NCI-H1092 treated with DMSO at 0.1 percent for 48 hours (cell line): ENCODE results near the gene DNASE1.

Experiments used
- DNase-seq: peaks from one replicate; lab custom pipeline; 2025; lab: John Stamatoyannopoulos, UW

The DNASE1 gene

DNA sequence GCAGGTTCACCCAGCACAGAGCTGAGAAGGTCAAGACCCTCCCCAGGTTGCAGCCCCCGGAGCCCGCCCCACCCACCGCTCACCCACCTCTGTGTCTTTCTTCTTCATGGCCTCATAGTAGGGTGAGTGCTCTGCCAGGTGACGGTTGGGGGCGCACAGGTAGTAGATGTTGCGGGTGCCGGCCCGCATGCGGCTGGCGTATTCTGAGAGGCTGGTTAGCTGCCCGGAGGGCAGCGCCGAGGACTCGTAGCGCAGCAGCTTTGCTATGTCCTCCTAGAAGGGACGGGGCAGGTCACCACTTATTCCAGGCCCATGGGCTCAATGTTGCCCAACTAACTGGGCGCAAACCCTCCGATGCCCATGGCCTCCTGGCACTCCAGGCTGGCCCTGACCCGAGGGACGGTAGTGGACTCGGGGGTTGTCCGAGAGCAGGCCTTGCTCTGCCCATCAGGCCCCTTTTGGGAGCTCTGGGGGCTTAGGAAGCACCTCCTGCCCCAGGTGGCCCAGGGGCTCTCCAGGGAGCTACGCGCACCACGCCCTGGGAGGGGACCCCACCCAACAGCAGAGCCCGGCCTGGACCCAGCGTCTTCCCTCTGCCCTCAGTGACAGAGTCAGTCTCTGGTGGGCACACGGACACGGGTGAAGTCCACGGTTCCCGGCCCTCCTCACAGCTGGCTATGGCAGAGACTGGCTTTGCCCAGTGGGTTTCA, 9.9 kb downstream of the DNASE1 start:
- no peak for DNase-seq

- DNase-seq: no peak
Observed at GRCh38 chr16:3665508-3665907, 11.0 kb downstream of the DNASE1 start.

DNA sequence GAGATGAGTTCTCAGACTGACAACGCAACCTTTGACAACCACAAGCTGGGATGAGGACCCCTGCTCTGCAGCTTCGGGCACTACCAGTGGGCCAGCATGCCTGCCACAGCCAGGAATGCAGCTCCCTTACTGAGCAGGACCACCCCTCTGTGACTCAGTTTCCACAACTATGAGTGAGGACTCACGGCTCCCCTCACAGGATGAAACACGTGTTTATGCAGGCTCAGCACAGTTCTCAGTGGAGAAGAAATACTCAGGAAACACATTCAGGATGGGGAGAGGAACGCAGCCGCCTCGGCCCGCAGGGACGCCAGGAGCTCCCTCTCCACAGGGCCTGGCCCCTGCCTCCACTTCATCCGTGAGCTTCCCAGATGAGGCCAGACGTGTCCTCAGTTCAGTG, 14.1 kb downstream of the DNASE1 start:
- DNase-seq: no peak

DNA sequence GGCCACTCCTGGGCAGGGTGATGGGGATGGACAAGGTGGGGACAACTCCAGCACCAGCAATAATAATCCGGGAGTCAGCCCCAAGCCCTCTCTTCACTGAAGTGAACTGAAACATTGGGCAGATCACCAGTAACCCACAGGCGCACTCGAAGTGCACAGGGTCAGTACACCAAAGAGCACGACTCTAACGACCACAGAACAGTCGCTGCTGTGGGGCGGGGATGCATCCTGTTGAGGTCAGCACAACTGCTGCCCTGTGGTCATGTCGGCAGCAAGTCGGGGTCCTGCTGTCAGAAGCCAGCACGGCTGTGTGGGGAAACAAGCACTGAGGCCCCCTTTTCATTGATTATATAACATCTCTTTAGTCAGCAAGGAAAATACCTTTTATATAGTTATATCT, 14.6 kb downstream of the DNASE1 start:
- DNase-seq: no peak

GRCh38 chr16:3670711-3671110, 16.2 kb downstream of the DNASE1 start:
- DNase-seq: no peak

GRCh38 chr16:3671424-3671823, 16.9 kb downstream of the DNASE1 start:
- DNase-seq: no peak

DNA sequence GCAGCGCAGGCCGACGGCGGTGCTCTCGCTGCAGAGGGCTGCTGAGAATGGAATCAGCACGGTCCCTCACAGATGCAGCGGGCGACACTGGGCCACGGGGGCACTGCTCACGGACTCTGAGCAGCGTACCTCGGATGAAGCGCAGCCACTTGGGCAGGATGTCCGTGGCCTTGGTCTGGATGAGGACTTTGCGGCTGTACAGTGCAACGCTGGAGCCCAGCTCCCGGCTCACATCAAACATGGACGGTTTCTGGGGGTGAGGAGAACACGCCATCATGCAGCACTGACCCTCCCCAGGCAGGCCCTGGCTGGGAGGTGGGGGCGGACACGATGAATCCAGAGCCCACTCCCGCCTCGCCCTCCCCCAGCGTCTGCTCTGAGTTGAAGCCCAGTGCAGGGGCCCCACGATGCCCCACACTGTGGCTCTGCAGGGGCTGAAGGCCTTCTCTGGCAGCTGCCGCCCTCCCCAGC, 18.1 kb downstream of the DNASE1 start:
- no peak for DNase-seq

- no peak for DNase-seq
Observed at GRCh38 chr16:3673201-3673600, 18.7 kb downstream of the DNASE1 start.

DNA sequence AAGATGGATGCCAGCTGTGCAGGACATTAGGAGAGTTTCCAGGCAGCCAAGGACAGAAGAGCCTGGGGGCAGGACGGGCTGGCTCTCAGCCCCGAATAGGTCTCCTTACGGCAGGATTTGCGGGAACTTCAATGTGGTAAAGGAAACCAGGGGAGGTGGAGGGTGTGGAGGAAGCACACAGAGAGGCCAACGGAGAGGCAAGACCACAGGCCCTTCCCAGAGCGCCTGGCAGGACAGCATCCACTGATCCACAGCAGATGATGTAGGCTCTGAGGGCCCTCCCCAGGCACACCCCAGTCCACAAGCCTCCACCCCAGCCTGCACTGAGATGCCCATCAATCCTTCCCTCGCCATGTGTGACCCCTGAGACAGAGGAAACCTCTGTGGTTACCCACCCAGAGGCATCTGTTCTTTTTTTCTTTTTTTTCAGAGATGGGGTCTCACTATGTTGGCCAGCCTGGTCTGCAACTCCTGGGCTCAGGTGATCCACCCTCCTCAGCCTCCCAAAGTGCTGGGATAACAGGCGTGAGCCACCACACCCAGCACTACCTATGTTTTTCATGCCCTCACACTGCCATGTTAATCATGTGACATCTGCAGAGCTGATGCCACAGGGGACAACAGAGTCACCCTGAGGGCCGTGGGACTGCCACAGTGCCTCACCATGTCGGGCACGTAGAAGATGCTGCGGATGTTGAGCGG, 19.3 kb downstream of the DNASE1 start:
- DNase-seq: no peak

DNA sequence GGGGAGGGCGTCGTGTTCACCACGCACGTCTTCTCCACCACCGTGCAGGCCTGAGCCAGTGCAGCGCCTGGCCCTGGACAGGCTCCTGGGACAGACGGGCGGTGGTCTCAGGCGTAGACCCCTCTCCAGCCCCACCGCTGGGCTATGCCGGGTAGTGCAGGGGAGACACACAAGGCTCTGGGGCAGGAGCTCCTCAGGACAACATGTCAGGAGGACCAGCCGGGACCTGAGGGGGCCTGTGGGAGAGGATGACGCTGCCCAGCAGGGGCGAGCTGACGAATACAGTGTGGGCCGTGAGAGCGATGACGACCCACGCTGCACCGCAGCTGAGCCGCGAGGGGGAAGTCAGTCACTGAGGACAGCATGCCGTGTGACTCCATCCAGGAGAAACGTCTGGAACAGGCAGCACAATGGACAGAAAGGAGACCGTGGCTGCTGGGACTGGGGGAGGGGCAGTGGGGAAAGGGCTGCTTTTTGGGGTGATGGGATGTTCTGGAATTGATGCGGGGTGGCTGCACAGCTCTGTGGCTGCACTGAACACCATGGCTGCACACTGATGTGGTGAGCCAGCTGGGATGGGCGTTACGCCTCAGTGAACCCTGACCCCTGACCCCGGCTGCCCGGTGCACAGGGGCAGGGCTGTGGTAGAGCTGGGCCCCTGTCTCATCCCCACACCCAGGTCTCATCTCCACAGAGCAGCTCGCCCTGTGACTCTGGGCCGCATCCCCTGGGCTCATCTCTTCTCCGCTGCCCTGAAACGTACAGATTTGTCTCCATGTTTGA, 20.2 kb downstream of the DNASE1 start:
- no peak for DNase-seq

GRCh38 chr16:3675601-3676130, 21.2 kb downstream of the DNASE1 start:
- no peak for DNase-seq

DNA sequence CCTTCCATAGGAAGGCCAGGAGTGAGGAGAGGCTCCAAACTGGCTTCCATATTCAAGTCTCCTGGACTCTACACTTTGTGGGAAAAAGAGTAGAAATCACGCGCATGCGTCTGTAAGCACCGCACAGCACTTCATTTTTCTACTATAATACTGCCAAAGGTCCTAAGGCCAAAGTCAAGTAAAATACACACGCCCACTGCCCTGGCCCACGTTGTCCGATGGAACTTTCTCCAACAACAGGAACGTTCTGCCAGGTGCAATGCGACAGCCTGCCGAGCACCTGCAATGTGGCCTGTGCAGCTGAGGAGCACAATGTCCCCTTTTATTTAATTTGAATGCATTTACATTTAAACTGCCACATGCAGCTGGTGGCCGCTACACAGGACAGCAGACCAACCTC, 23.5 kb downstream of the DNASE1 start:
- no peak for DNase-seq

GRCh38 chr16:3681206-3681605, 26.7 kb downstream of the DNASE1 start:
- DNase-seq: no peak

DNA sequence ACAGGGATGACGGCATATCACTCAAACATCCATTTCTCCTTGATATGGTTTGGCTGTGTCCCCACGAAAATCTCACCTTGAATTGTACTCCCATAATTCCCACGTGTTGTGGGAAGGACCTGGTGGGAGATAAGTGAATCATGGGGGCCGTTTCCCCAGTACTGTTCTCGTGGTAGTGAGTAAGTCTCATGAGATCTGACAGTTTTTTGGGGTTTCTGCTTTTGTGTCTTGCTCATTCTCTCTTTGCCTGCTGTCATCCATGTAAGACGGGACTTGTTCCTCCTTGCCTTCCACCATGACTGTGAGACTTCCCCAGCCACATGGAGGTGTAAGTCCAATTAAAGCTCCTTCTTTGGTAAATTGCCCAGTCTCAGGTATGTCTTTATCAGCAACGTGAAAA, 32.5 kb downstream of the DNASE1 start:
- DNase-seq: no peak

GRCh38 chr16:3687792-3688191, 33.3 kb downstream of the DNASE1 start:
- DNase-seq: no peak

- no peak for DNase-seq
Observed at GRCh38 chr16:3689731-3690130, 35.2 kb downstream of the DNASE1 start.

DNA sequence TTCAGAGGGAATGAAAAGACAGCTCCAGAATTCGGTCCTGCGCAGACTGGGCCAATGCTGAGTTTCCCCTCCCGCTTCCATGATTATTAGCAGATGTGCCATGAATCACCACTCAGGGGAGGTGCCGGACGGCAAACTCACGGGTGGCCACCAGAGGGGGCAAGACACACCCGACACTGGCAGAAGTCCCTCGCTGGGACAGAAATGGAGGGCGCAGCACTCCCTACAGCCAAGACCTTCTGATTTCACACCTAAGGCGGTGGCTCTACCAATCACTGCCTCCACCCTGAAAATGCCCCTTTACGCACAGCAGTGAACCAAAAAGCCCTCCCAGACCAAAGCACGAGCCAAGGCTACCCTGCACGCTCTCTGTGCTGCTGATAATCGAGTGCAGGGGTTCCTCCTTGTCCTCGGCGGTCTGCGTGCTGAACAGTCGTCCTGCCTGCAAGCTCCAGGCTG, 36.0 kb downstream of the DNASE1 start:
- peak; percentile 74 for DNase-seq

- no peak for DNase-seq
Observed at GRCh38 chr16:3690980-3691720, 36.7 kb downstream of the DNASE1 start.

DNA sequence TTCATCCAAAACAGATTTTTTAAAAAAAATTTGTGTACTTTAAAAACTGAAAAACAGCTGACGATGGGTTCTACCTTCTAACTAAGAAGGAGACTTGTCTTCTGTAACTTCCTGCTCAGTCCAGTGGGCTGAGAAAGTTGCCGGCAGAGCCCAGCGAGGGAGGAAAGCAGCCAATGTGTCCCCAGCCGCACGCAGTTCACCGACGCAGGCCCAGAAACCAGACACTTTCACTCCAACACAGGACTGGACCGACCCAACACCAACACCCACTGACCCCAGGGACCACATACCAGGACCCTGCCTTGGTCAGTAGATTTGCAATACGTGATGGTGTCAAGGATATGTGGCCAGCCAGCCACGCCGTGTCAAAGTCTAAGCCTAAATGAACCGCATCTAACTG, 37.3 kb downstream of the DNASE1 start:
- DNase-seq: no peak

DNA sequence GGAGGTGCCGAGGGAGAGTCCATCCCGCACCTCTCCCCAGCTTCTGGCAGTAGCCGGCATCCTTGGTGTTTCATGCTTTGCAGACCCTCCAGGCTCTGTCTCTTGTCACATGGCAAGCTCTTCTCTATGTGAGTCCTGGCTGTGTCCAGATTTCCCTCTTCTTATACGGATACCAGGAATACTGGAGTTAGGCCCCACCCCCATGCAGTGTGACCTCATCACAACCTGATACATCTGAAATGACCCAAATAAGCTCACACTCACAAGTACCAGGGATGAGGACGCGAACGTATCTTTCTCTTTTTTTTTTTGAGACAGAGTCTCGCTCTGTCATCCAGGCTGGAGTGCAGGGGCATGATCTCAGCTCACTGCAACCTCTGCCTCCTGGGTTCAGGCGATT, 39.6 kb downstream of the DNASE1 start:
- no peak for DNase-seq

GRCh38 chr16:3695610-3696369, 41.3 kb downstream of the DNASE1 start:
- DNase-seq: no peak
